Lower leg skin (tissue), 4 donors: Measurements from ENCODE around the gene ELFN1. TPM values are rescaled to one million over a fixed set of nuclear protein-coding genes. Genes with fewer than 3 reads are reported as not detected.

Experiments
- DNase-seq, 2 donors: peaks; one replicate each; pipeline ENCODE4 v3.0.0-alpha.2; 2019; ENCODE audit warnings: low spot score in 2 of 2
- H3K4me3 ChIP-seq: fragments of 200-600 bp; sonication (generic); 2 replicates; pipeline ENCODE4 v1.5.1; 2017; ENCODE audit warnings: mild to moderate bottlenecking, low read depth; ENCODE audit not compliant: poor library complexity, severe bottlenecking
- CTCF ChIP-seq, 3 donors: fragments of 450-650 bp; IDR thresholded peaks; one replicate each; pipeline ENCODE4 v1.5.1; 2016; ENCODE audit warnings: antibody characterized with exemption in 3 of 3, mild to moderate bottlenecking in 3 of 3, moderate library complexity in 2 of 3
- POLR2A ChIP-seq, 2 donors: fragments of 450-650 bp; IDR thresholded peaks; one replicate each; pipeline ENCODE4 v1.6.1; 2016 to 2017; ENCODE audit warnings: antibody characterized with exemption in 2 of 2, mild to moderate bottlenecking in 1 of 2, moderate library complexity in 1 of 2
- WGBS, 2 donors: methylation state at CpG; one replicate each; pipeline ENCODE4 v1.1.5; 2018; 5-methylcytosine and 5-hydroxymethylcytosine counted together
- intact Hi-C: fragments of 100-400 bp; cut with DNase I; formaldehyde crosslinking; loops from one replicate; pipeline ENCODE4 v1.15.0; 2023; ENCODE audit warnings: low total_unique reads
- total RNA-seq, 4 donors: library from RNA; depleted of rRNA; stranded (reverse); fragments of >200 nt; gene quantifications; one replicate each; pipeline ENCODE4 v1.1.0, GENCODE V29; 2016

Gene ELFN1
- total RNA-seq, 4 donors from 2014 or later, result 1.2 to 2.6 (median 1.8) TPM

- 0 to 5% methylated on average over 40 to 41 of the region's 95 CpGs for WGBS, 2 donors
- intact Hi-C loops, result loop anchor here (10.0 kb wide), 1 partner anchor 550 kb away; no protein-coding TSS in a partner anchor
- peak in 1 of 2 donors; percentile 92 for DNase-seq
- TF ChIP-seq POLR2A (IDR thresholded peaks at IDR 0.05) (no peak), CTCF (IDR thresholded peaks at IDR 0.05) (no peak)
- H3K4me3 ChIP-seq, result no peak overlapping the region
Measured at GRCh38 chr7:1664711-1665548, 5.1 kb upstream of the ELFN1 start.

GRCh38 chr7:1665549-1666316 lies 4.3 kb upstream of the ELFN1 start:
- DNase-seq, result peak in 1 of 2 donors; percentile 83
- intact Hi-C loops, result loop anchor here (10.0 kb wide), 1 partner anchor 549 kb away; no protein-coding TSS in a partner anchor
- 0% methylated on average over 48 to 73 of the region's 98 CpGs for WGBS, 2 donors

GRCh38 chr7:1666317-1666822 lies 3.7 kb upstream of the ELFN1 start:
- peak overlapping the region; percentile 8 for H3K4me3 ChIP-seq
- WGBS, 2 donors, result 1 to 2% methylated on average over 34 to 46 of the region's 58 CpGs
- intact Hi-C loops, result loop anchor here (10.0 kb wide), 1 partner anchor 548 kb away; no protein-coding TSS in a partner anchor
- TF ChIP-seq CTCF (IDR thresholded peaks at IDR 0.05) (no peak), POLR2A (IDR thresholded peaks at IDR 0.05) (no peak)
- DNase-seq, result peak in 1 of 2 donors; percentile 79

More at GRCh38 chr7:1665549-1666316, 4.3 kb upstream of the ELFN1 start:
- TF ChIP-seq POLR2A (IDR thresholded peaks at IDR 0.05) (no peak), CTCF (IDR thresholded peaks at IDR 0.05) (no peak)
- peak overlapping the region; percentile 8 for H3K4me3 ChIP-seq

- TF ChIP-seq POLR2A (IDR thresholded peaks at IDR 0.05) (no peak), CTCF (IDR thresholded peaks at IDR 0.05) (no peak)
- DNase-seq, result peak in 1 of 2 donors; percentile 82
- WGBS, 2 donors, result 1% methylated on average over 47 to 57 of the region's 70 CpGs
- H3K4me3 ChIP-seq, result peak overlapping the region; percentile 8
- intact Hi-C loops, result loop anchor here (10.0 kb wide), 1 partner anchor 548 kb away; no protein-coding TSS in a partner anchor
Measured at GRCh38 chr7:1666823-1667565, 3.1 kb upstream of the ELFN1 start.
